C4-2B (cell line): ENCODE measurements around the gene ASCC2.

ENCODE experiments used
- ZFX ChIP-seq: fragments of 450-650 bp; IDR thresholded peaks from 2 replicates; pipeline ENCODE4 v1.6.1; 2017
- TF ChIP-seq, protein P1 (sequence below): fragments of 450-650 bp; conservative IDR thresholded peaks from 2 replicates; pipeline ENCODE4 v1.5.1; 2017; ENCODE audit warnings: mild to moderate bottlenecking

DNA sequence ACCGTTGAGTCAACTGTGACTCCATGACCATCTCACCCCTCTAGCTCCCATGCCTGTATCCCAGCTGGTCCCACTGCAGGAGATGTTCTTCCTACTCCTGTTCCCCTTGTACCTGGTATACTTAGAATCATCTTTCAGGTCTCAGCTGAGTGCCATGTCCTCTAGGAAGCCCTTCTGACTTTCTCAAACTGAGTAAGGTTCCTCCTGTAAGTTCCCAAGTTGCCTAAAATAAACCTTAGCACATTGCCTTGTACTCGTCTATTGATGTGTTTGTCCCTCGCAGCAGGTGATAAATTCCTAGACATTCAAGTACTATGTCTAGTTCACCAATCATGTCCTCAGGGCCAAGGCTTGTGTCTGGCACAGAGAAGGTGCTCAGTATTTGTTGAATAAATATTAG is 18.4 kb upstream of the ASCC2 start:
- TF ChIP-seq, protein P1, sequence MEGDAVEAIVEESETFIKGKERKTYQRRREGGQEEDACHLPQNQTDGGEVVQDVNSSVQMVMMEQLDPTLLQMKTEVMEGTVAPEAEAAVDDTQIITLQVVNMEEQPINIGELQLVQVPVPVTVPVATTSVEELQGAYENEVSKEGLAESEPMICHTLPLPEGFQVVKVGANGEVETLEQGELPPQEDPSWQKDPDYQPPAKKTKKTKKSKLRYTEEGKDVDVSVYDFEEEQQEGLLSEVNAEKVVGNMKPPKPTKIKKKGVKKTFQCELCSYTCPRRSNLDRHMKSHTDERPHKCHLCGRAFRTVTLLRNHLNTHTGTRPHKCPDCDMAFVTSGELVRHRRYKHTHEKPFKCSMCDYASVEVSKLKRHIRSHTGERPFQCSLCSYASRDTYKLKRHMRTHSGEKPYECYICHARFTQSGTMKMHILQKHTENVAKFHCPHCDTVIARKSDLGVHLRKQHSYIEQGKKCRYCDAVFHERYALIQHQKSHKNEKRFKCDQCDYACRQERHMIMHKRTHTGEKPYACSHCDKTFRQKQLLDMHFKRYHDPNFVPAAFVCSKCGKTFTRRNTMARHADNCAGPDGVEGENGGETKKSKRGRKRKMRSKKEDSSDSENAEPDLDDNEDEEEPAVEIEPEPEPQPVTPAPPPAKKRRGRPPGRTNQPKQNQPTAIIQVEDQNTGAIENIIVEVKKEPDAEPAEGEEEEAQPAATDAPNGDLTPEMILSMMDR: no peak
- no peak for TF ChIP-seq ZFX
